Measurements from ENCODE around the gene COL5A1.

COL5A1 gene

DNA sequence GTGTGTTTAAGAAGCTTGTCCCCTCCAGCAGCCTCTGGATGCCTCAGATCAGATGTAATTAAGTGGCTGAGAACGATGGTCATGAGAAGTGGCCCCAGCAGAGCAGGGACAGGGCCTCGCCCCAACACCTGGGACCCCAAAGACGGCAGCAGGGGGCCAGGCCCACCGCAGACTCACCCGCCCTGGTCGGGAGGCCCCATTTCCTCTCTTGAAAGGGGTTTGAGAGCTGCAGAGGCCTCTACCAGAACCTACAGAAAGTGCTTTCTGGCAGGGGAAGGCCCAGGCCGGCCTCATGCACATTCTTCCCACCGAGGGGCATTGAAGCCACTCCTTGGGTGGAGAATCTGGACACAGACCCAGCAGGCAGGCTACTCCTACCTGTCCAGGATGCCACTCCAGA is 153.8 kb downstream of the COL5A1 start:
- Histone ChIP-seq H3K4me1 (no peaks in the 10 kb centered on the region), H3K9ac (no peak overlapping the region), H3K27ac (no peak overlapping the region), H3K27me3 (no peaks in the 10 kb centered on the region), H3K36me3 (peaks cover 90% of the 10 kb centered on the region), H3K4me3 (no peak overlapping the region), H3K9me3 (no peaks in the 10 kb centered on the region), H4K20me1 (peaks cover 14% of the 10 kb centered on the region), H3K4me2 (no peak overlapping the region)
- TF ChIP-seq Cebpa-rat (IDR thresholded peaks at IDR 0.05) = no peak

GRCh38 chr9:134796882-134797281 is 155.3 kb downstream of the COL5A1 start:
- Histone ChIP-seq H4K20me1 (peaks cover 20% of the 10 kb centered on the region), H3K9me3 (no peaks in the 10 kb centered on the region), H3K4me2 (no peak overlapping the region), H3K4me1 (peaks cover 13% of the 10 kb centered on the region), H3K27ac (no peak overlapping the region), H3K27me3 (no peaks in the 10 kb centered on the region), H3K36me3 (peaks cover 91% of the 10 kb centered on the region), H3K4me3 (no peak overlapping the region), H3K9ac (no peak overlapping the region)
- no peak for TF ChIP-seq Cebpa-rat (IDR thresholded peaks at IDR 0.05)

GRCh38 chr9:134800791-134801339 is 159.3 kb downstream of the COL5A1 start:
- peaks cover 39% of the 10 kb centered on the region for H4K20me1 ChIP-seq
- H3K4me1 ChIP-seq = peaks cover 33% of the 10 kb centered on the region
- no peak overlapping the region for H3K9ac ChIP-seq
- H3K9me3 ChIP-seq = no peaks in the 10 kb centered on the region
- H3K27ac ChIP-seq = no peak overlapping the region
- H3K4me3 ChIP-seq = no peak overlapping the region
- no peak for TF ChIP-seq Cebpa-rat (IDR thresholded peaks at IDR 0.05)
- no peaks in the 10 kb centered on the region for H3K27me3 ChIP-seq
- H3K36me3 ChIP-seq = peaks cover 100% of the 10 kb centered on the region
- H3K4me2 ChIP-seq = no peak overlapping the region

DNA sequence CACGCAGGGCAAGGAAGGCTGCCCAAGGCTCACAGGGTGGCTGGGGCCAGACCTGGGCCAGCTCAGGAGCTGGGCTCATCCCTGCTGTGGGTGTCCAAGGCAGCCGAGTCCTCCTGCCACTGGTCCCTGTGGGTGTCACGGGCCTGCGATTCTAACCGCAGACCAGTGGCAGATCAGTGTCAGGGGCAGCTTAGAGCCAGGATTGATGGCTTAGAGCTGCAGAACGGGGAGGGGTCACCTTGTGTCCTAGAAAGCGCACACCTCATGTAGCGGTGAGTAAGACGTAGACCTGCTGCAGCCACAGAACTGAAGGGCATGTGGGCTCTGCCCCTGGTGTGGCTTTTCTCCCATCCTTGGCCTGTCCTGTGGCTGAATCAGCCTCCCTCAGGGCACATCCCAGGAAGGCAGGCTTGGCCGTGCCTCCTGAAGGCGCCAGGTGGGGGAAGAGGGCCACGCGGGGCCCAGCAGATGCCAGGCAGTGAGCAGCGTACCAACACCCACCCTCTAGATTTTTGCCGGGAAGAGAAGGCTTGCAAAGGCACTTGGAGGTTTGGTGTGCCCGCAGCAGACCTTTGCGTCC is 160.7 kb downstream of the COL5A1 start:
- no peaks in the 10 kb centered on the region for H3K9me3 ChIP-seq
- peaks cover 33% of the 10 kb centered on the region for H3K4me1 ChIP-seq
- no peak overlapping the region for H3K27ac ChIP-seq
- TF ChIP-seq Cebpa-rat (IDR thresholded peaks at IDR 0.05) = no peak
- H3K4me3 ChIP-seq = no peak overlapping the region
- H3K27me3 ChIP-seq = no peaks in the 10 kb centered on the region
- H4K20me1 ChIP-seq = peaks cover 45% of the 10 kb centered on the region
- H3K36me3 ChIP-seq = peaks cover 95% of the 10 kb centered on the region
- H3K4me2 ChIP-seq = peak overlapping the region; percentile 48
- peak overlapping the region; percentile 4; the same call in 1 of the 2 replicates for H3K9ac ChIP-seq

GRCh38 chr9:134804871-134805270 is 163.3 kb downstream of the COL5A1 start:
- H3K27ac ChIP-seq = peak overlapping the region; percentile 19; the same call in 1 of the 2 replicates
- H3K4me1 ChIP-seq = peaks cover 33% of the 10 kb centered on the region
- H4K20me1 ChIP-seq = peaks cover 36% of the 10 kb centered on the region
- no peak for TF ChIP-seq Cebpa-rat (IDR thresholded peaks at IDR 0.05)
- H3K27me3 ChIP-seq = no peaks in the 10 kb centered on the region
- peak overlapping the region; percentile 26; the same call in 1 of the 2 replicates for H3K4me2 ChIP-seq
- H3K36me3 ChIP-seq = peaks cover 95% of the 10 kb centered on the region
- H3K9ac ChIP-seq = no peak overlapping the region
- no peaks in the 10 kb centered on the region for H3K9me3 ChIP-seq
- no peak overlapping the region for H3K4me3 ChIP-seq

GRCh38 chr9:134807716-134808446 is 166.3 kb downstream of the COL5A1 start:
- Histone ChIP-seq H3K9me3 (no peaks in the 10 kb centered on the region), H3K4me3 (no peak overlapping the region), H3K4me2 (no peak overlapping the region), H3K36me3 (peaks cover 95% of the 10 kb centered on the region), H4K20me1 (peaks cover 46% of the 10 kb centered on the region), H3K27ac (no peak overlapping the region), H3K9ac (no peak overlapping the region), H3K27me3 (no peaks in the 10 kb centered on the region), H3K4me1 (peaks cover 10% of the 10 kb centered on the region; the same call in 1 of the 2 replicates)
- no peak for TF ChIP-seq Cebpa-rat (IDR thresholded peaks at IDR 0.05)

GRCh38 chr9:134808447-134808792 is 166.8 kb downstream of the COL5A1 start:
- Histone ChIP-seq H3K27ac (no peak overlapping the region), H3K4me1 (peaks cover 10% of the 10 kb centered on the region; the same call in 1 of the 2 replicates), H3K4me2 (no peak overlapping the region), H3K9ac (no peak overlapping the region), H3K27me3 (no peaks in the 10 kb centered on the region), H4K20me1 (peaks cover 50% of the 10 kb centered on the region), H3K9me3 (no peaks in the 10 kb centered on the region), H3K36me3 (peaks cover 95% of the 10 kb centered on the region), H3K4me3 (no peak overlapping the region)
- TF ChIP-seq Cebpa-rat (IDR thresholded peaks at IDR 0.05) = no peak

DNA sequence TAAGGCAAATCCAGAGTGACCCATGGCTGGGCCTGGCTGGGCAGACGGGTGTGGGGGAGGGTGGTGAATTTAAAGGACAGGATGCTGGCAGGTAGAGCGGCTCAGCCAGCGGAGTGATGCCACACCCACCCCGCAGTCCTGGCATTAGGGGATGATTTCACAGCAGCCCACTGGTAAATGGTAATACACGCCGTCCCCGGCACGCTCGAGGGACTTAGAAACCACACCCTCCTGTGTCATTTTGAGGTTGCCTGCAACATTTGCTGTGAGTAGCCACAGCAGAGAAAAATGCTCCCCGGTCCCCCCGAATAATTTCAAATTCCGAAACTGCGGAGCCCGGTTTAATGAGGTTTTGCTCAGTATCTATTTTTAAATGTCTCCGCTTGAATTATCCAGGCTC is 167.7 kb downstream of the COL5A1 start:
- Histone ChIP-seq H3K27me3 (no peaks in the 10 kb centered on the region), H3K4me1 (peaks cover 10% of the 10 kb centered on the region; the same call in 1 of the 2 replicates), H3K9me3 (no peaks in the 10 kb centered on the region), H4K20me1 (peaks cover 59% of the 10 kb centered on the region), H3K9ac (no peak overlapping the region), H3K27ac (no peak overlapping the region), H3K36me3 (peaks cover 95% of the 10 kb centered on the region), H3K4me3 (no peak overlapping the region), H3K4me2 (no peak overlapping the region)
- no peak for TF ChIP-seq Cebpa-rat (IDR thresholded peaks at IDR 0.05)

DNA sequence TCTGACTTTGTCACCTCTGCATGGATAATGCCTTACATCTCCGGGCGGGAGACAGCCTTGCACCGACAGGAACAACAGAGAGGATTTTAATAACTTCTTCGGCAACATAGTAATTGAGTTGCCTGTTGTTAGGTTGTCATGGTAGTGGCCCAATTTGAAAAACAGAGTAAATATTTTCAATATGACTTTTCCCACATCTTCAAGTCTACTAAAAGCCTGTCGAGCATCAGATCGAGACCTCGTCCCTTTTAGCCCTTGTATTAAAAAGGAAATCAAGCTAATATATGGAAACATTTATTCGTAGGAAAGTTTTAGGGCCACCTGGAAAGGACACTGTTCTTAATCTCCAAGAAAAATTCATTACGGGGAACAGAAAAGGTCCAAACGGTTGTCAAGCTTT is 168.2 kb downstream of the COL5A1 start:
- Histone ChIP-seq H3K4me3 (no peak overlapping the region), H3K4me2 (no peak overlapping the region), H3K36me3 (peaks cover 95% of the 10 kb centered on the region), H3K4me1 (peaks cover 7% of the 10 kb centered on the region; the same call in 1 of the 2 replicates), H3K27me3 (no peaks in the 10 kb centered on the region), H3K27ac (no peak overlapping the region), H3K9me3 (no peaks in the 10 kb centered on the region), H3K9ac (no peak overlapping the region), H4K20me1 (peaks cover 62% of the 10 kb centered on the region)
- no peak for TF ChIP-seq Cebpa-rat (IDR thresholded peaks at IDR 0.05)

GRCh38 chr9:134811079-134811672 is 169.6 kb downstream of the COL5A1 start:
- Histone ChIP-seq H3K4me1 (peaks cover 10% of the 10 kb centered on the region; the same call in 1 of the 2 replicates), H4K20me1 (peaks cover 58% of the 10 kb centered on the region), H3K27ac (no peak overlapping the region), H3K4me3 (no peak overlapping the region), H3K9me3 (no peaks in the 10 kb centered on the region), H3K36me3 (peaks cover 95% of the 10 kb centered on the region), H3K9ac (no peak overlapping the region), H3K27me3 (no peaks in the 10 kb centered on the region), H3K4me2 (no peak overlapping the region)
- TF ChIP-seq Cebpa-rat (IDR thresholded peaks at IDR 0.05) = no peak
